Vagina (tissue), 2 donors: ENCODE measurements around the gene NFIA. TPM values are rescaled to one million over a fixed set of nuclear protein-coding genes. Genes with fewer than 3 reads are reported as not detected.

Experiments
- DNase-seq, 2 donors: peaks; one replicate each; pipeline ENCODE4 v3.0.0-alpha.2; 2017; ENCODE audit errors: extremely low spot score in 2 of 2
- H3K27ac ChIP-seq: fragments of 200-600 bp; sonication (generic); one replicate; pipeline ENCODE4 v1.5.1; 2019
- H3K27me3 ChIP-seq: fragments of 200-600 bp; sonication (generic); one replicate; pipeline ENCODE4 v1.5.1; 2019
- H3K36me3 ChIP-seq, 2 donors: fragments of 200-600 bp; sonication (generic); one replicate each; pipeline ENCODE4 v1.5.1; 2017 to 2019
- H3K4me1 ChIP-seq: fragments of 200-600 bp; sonication (generic); one replicate; pipeline ENCODE4 v1.5.1; 2019
- H3K4me3 ChIP-seq, 2 donors: fragments of 200-600 bp; sonication (generic); 1 replicate in 1 of 2; 2 replicates in 1 of 2; pipeline ENCODE4 v1.5.1; 2016 to 2019
- H3K9me3 ChIP-seq: fragments of 200-600 bp; sonication (generic); one replicate; pipeline ENCODE4 v1.5.1; 2019
- POLR2A ChIP-seq, 2 donors: fragments of 450-650 bp; IDR thresholded peaks; one replicate each; pipeline ENCODE4 v1.6.1; 2017; ENCODE audit warnings: antibody characterized with exemption in 2 of 2, mild to moderate bottlenecking in 2 of 2, moderate library complexity in 2 of 2
- POLR2AphosphoS5 ChIP-seq, 2 donors: sonication (generic); formaldehyde crosslinking; IDR thresholded peaks; one replicate each; pipeline ENCODE4 v1.9.0; 2017; ENCODE audit warnings: antibody characterized with exemption in 2 of 2, mild to moderate bottlenecking in 2 of 2, low read depth in 1 of 2; ENCODE audit not compliant: insufficient read depth in 1 of 2
- intact Hi-C: fragments of 100-400 bp; cut with DNase I; formaldehyde crosslinking; loops from one replicate; pipeline ENCODE4 v1.15.1; 2023
- total RNA-seq: library from RNA; depleted of rRNA; stranded (reverse); fragments of >200 nt; gene quantifications from one replicate; pipeline ENCODE4 v1.2.3, GENCODE V29; 2016
- TF ChIP-seq, protein P1 (sequence below), 3 experiments: fragments of 450-650 bp in 2 of 3; fragments of 200-600 bp in 1 of 3; sonication (generic) in 1 of 3; IDR thresholded peaks; one replicate each; pipeline ENCODE4 v1.5.1; 2017 to 2019; ENCODE audit warnings: antibody characterized with exemption in 3 of 3, mild to moderate bottlenecking in 2 of 3, moderate library complexity in 2 of 3

The NFIA gene
- total RNA-seq, 1 donor from 2014 or later, result 59.2 TPM

DNA sequence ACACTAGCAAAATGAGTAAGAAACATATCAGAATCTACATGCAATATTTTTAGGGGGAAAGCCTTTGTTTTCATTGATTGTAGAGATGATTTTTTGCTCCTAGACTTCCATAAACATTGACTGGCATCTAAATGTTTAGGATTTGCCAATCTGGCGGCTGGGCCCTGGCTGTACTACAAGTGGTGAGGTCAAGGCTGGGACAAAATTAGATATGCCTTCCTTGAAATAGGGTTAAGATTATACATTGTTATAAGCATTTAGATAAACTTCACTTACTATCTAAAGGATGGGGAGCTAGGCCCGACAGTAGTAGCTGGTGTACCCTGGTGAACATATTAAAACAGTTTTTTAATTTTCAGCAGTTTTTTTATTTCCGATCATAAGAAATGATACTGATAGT lies 5.2 kb downstream of the NFIA start:
- peaks cover 56% of the 10 kb centered on the region for H3K4me1 ChIP-seq
- no peaks in the 10 kb centered on the region for H3K9me3 ChIP-seq
- intact Hi-C loops, result loop anchor here (10.0 kb wide), 1 partner anchor 247 kb away; no protein-coding TSS in a partner anchor
- peaks cover 0 to 9% of the 10 kb centered on the region in 2 donors for H3K36me3 ChIP-seq
- H3K27ac ChIP-seq, result no peak overlapping the region
- no peak overlapping the region for H3K4me3 ChIP-seq
- no peak for TF ChIP-seq POLR2A (IDR thresholded peaks at IDR 0.05)
- TF ChIP-seq POLR2AphosphoS5 (IDR thresholded peaks at IDR 0.05; ENCODE audit: insufficient read depth in 1 of 2, low read depth in 1 of 2), result no peak
- TF ChIP-seq, protein P1, sequence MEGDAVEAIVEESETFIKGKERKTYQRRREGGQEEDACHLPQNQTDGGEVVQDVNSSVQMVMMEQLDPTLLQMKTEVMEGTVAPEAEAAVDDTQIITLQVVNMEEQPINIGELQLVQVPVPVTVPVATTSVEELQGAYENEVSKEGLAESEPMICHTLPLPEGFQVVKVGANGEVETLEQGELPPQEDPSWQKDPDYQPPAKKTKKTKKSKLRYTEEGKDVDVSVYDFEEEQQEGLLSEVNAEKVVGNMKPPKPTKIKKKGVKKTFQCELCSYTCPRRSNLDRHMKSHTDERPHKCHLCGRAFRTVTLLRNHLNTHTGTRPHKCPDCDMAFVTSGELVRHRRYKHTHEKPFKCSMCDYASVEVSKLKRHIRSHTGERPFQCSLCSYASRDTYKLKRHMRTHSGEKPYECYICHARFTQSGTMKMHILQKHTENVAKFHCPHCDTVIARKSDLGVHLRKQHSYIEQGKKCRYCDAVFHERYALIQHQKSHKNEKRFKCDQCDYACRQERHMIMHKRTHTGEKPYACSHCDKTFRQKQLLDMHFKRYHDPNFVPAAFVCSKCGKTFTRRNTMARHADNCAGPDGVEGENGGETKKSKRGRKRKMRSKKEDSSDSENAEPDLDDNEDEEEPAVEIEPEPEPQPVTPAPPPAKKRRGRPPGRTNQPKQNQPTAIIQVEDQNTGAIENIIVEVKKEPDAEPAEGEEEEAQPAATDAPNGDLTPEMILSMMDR (IDR thresholded peaks at IDR 0.05), result no peak
- no peak for DNase-seq
- no peaks in the 10 kb centered on the region for H3K27me3 ChIP-seq

DNA sequence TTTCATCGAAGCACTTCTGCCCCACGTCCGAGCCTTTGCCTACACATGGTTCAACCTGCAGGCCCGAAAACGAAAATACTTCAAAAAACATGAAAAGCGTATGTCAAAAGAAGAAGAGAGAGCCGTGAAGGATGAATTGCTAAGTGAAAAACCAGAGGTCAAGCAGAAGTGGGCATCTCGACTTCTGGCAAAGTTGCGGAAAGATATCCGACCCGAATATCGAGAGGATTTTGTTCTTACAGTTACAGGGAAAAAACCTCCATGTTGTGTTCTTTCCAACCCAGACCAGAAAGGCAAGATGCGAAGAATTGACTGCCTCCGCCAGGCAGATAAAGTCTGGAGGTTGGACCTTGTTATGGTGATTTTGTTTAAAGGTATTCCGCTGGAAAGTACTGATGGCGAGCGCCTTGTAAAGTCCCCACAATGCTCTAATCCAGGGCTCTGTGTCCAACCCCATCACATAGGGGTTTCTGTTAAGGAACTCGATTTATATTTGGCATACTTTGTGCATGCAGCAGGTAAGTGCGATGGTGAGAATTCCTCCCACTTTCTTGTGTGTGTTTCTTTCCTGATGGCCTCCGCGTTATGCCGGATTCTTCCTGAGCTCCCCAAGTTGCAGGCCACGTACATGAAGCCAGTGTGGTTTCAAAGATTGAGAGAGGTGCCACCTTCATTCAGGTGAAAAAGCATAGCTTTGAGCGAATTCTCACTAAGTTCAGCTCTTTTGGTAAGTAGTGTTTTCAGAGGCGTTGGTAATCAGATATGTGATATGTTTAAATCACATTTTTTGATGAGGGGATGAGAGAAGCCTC lies 6.0 kb downstream of the NFIA start:
- Histone ChIP-seq H3K27ac (no peak overlapping the region), H3K36me3 (peaks cover 0 to 9% of the 10 kb centered on the region in 2 donors), H3K4me1 (peaks cover 59% of the 10 kb centered on the region), H3K4me3 (no peak overlapping the region), H3K27me3 (no peaks in the 10 kb centered on the region), H3K9me3 (no peaks in the 10 kb centered on the region)
- intact Hi-C loops, result loop anchor here (10.0 kb wide), 1 partner anchor 246 kb away; no protein-coding TSS in a partner anchor
- DNase-seq, result no peak
- no peak for TF ChIP-seq POLR2A (IDR thresholded peaks at IDR 0.05)

DNA sequence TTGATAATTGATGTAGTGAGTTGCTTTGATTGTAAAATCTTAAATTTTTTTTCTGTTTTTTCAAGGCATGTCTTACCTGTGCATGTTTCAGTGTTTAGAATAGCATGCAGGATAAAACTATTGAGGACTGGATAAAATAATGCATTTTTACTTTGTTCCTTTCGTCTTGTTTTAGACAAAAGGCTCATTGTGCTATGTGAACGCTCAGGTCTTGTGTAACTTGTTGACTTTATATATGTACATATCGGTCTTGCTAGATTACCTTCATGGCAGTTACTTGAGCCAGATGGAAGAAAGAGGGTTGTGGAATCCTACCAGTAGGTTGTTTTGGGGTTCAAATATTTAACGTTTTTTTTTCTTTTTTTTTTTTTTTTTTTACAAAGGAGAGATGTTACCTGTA lies 7.0 kb downstream of the NFIA start:
- no peak overlapping the region for H3K27ac ChIP-seq
- H3K9me3 ChIP-seq, result no peaks in the 10 kb centered on the region
- peaks cover 69% of the 10 kb centered on the region for H3K4me1 ChIP-seq
- TF ChIP-seq, protein P1 (IDR thresholded peaks at IDR 0.05), result no peak
- TF ChIP-seq POLR2A (IDR thresholded peaks at IDR 0.05) (no peak), POLR2AphosphoS5 (IDR thresholded peaks at IDR 0.05; ENCODE audit: insufficient read depth in 1 of 2, low read depth in 1 of 2) (no peak)
- no peak for DNase-seq
- intact Hi-C loops, result loop anchor here (10.0 kb wide), 1 partner anchor 245 kb away; no protein-coding TSS in a partner anchor
- H3K36me3 ChIP-seq, result peaks cover 0 to 9% of the 10 kb centered on the region in 2 donors
- no peaks in the 10 kb centered on the region for H3K27me3 ChIP-seq
- H3K4me3 ChIP-seq, result no peak overlapping the region

DNA sequence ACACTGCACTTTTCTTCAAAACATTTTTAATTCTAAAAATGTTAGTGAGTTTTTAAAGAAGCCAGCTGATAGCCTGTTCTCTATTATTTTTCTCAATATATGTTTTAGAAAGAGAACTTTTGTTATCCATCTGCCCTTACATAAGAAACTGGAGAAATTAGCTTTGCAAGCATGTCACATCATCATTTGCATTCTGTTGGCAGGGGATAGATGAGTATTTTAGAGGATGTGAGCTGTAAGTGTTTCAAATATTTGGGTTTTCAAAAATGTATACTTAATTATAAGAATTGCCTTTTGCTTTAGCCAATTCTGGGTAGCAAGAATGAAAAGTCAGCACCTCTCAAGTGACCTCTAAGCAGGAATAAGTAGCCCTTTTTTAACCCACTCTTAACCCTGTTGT lies 7.4 kb downstream of the NFIA start:
- peaks cover 69% of the 10 kb centered on the region for H3K4me1 ChIP-seq
- no peak overlapping the region for H3K4me3 ChIP-seq
- H3K36me3 ChIP-seq, result peaks cover 0 to 9% of the 10 kb centered on the region in 2 donors
- TF ChIP-seq, protein P1 (IDR thresholded peaks at IDR 0.05), result no peak
- no peak for TF ChIP-seq POLR2AphosphoS5 (IDR thresholded peaks at IDR 0.05; ENCODE audit: insufficient read depth in 1 of 2, low read depth in 1 of 2)
- TF ChIP-seq POLR2A (IDR thresholded peaks at IDR 0.05), result no peak
- H3K27ac ChIP-seq, result no peak overlapping the region
- H3K9me3 ChIP-seq, result no peaks in the 10 kb centered on the region
- DNase-seq, result no peak
- intact Hi-C loops, result loop anchor here (10.0 kb wide), 1 partner anchor 245 kb away; no protein-coding TSS in a partner anchor
- no peaks in the 10 kb centered on the region for H3K27me3 ChIP-seq

DNA sequence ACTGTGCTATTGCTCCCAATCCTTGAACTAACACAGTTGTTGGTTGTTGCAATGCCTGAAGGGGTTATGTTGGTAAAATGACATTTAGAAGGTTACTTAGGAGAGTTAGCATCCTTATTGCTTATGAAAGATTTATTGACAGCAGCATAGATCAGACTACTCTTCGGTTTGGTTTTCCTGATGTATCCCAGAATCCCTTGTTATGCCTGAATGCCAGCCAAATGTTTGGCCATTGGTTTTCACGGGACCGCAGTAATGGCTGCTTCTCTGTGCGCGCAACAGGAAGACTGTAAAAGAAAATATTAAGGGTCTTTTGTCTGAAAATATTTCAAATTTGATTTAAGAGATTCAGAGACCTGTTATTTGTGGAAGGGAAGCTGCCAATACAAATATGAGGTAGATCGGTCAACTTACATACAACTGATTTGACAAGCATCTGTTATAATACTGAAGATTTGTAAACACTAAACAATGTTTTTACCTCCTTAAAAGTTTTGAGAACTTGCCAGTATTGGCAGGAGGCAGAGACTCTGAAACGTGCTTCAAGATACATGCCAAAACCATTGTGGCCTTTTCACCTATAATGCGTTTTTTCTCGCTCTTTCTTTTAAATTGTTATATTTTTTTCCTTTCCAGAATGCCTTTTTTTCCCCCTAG lies 8.3 kb downstream of the NFIA start:
- TF ChIP-seq POLR2A (IDR thresholded peaks at IDR 0.05) (no peak), POLR2AphosphoS5 (IDR thresholded peaks at IDR 0.05; ENCODE audit: insufficient read depth in 1 of 2, low read depth in 1 of 2) (no peak)
- TF ChIP-seq, protein P1 (IDR thresholded peaks at IDR 0.05), result no peak
- no peaks in the 10 kb centered on the region for H3K27me3 ChIP-seq
- intact Hi-C loops, result no loop called here
- no peak overlapping the region for H3K4me3 ChIP-seq
- DNase-seq, result no peak
- H3K9me3 ChIP-seq, result no peaks in the 10 kb centered on the region
- H3K4me1 ChIP-seq, result peaks cover 66% of the 10 kb centered on the region
- H3K27ac ChIP-seq, result no peak overlapping the region
- peaks cover 0 to 9% of the 10 kb centered on the region in 2 donors for H3K36me3 ChIP-seq
